Ovary (tissue), 9 donors: ENCODE results near the gene SHISA7. TPM values are rescaled to one million over a fixed set of nuclear protein-coding genes. Genes with fewer than 3 reads are reported as not detected.

Source experiments
- DNase-seq, 5 donors: peaks; one replicate each; pipeline ENCODE4 v3.0.0-alpha.2; 2019 to 2020
- H3K27ac ChIP-seq, 2 donors: fragments of 200-600 bp; one replicate each; pipeline versions ENCODE4 v1.5.1 to v1.8.0; 2019 to 2022
- H3K27me3 ChIP-seq: fragments of 200-600 bp; one replicate; pipeline ENCODE4 v1.8.0; 2022
- H3K36me3 ChIP-seq: fragments of 200-600 bp; sonication (generic); one replicate; pipeline ENCODE4 v1.5.1; 2019
- H3K4me1 ChIP-seq: one replicate; pipeline ENCODE4 v1.8.1; 2013; ENCODE audit warnings: mild to moderate bottlenecking, moderate library complexity; ENCODE audit not compliant: insufficient read depth
- H3K4me3 ChIP-seq: fragments of 200-600 bp; sonication (generic); one replicate; pipeline ENCODE4 v1.5.1; 2017
- H3K9me3 ChIP-seq, 2 donors: fragments of 200-600 bp in 1 of 2; sonication (generic) in 1 of 2; one replicate each; pipeline versions ENCODE4 v1.5.1 to v1.8.1; 2013 to 2019; ENCODE audit warnings: mild to moderate bottlenecking in 1 of 2, moderate library complexity in 1 of 2
- CTCF ChIP-seq, 3 donors: fragments of 450-650 bp in 2 of 3; fragments of 200-600 bp in 1 of 3; IDR thresholded peaks; one replicate each; pipeline versions ENCODE4 v1.5.1 to v1.8.0; 2016 to 2022; ENCODE audit warnings: antibody characterized with exemption in 3 of 3, mild to moderate bottlenecking in 1 of 3
- EP300 ChIP-seq: sonication (generic); formaldehyde crosslinking; IDR thresholded peaks from one replicate; pipeline ENCODE4 v1.6.1; 2017; ENCODE audit warnings: antibody characterized with exemption
- POLR2A ChIP-seq: fragments of 450-650 bp; IDR thresholded peaks from one replicate; pipeline ENCODE4 v1.6.1; 2017; ENCODE audit warnings: antibody characterized with exemption, mild to moderate bottlenecking, moderate library complexity
- WGBS, 3 donors: extraction: QIAGEN DNeasy Blood & Tissue Kit in 1 of 3; methylation state at CpG; one replicate each; pipeline versions ENCODE4 v1.1.5 to v1.1.7; 2013 to 2017; 5-methylcytosine and 5-hydroxymethylcytosine counted together
- intact Hi-C, 4 donors: fragments of 100-400 bp; cut with DNase I; formaldehyde crosslinking; loops; one replicate each; pipeline versions ENCODE4 v1.11.0 to v1.15.1; 2022 to 2023
- polyA plus RNA-seq, 2 donors: library from polyadenylated mRNA; stranded (reverse); fragments of 200-250 nt in 1 of 2; fragments of 350-450 nt in 1 of 2; fragmentation: Illumina TruSeq in 1 of 2; extraction: RNeasy Lipid Tissue Mini Kit (QIAGEN cat#74804) in 1 of 2; gene quantifications; one replicate each; pipeline ENCODE4 v1.2.3, GENCODE V29; 2013 to 2014
- total RNA-seq, 7 donors: library from RNA; depleted of rRNA in 2 of 7; stranded (reverse); fragments of >200 nt in 2 of 7; fragmentation: NEBNext Ultra II Directional in 3 of 7; extraction: Animal tissue kit (Norgen Biotek cat#: 25700) in 3 of 7; gene quantifications; one replicate each; pipeline versions ENCODE4 v1.1.0 to v1.2.4, GENCODE V29; 2016 to 2023
- donor health status: DM: no; HTN: no; CAD: no; lungs with moderate emphysema.
- donor health status: DM: no; HTN: no; CAD: no.
- donor health status: Bipolar disorder and iron deficiency.
- donor health status: DM: yes; HTN: yes; CAD: no.
- donor health status: DM: no; HTN: no; CAD: no.
- donor health status: DM: yes; HTN: yes; CAD: no.

The SHISA7 gene
- total and polyA plus RNA-seq, 9 donors, result not detected

- no peak for TF ChIP-seq POLR2A
- TF ChIP-seq CTCF (IDR thresholded peaks at IDR 0.05), result no peak
- no peak for TF ChIP-seq EP300
- H3K27ac ChIP-seq, result no peak overlapping the region
- H3K4me1 ChIP-seq, result peaks cover 3% of the 10 kb centered on the region
- 83 to 90% (median 88%) methylated on average over 11 of the region's 11 CpGs for WGBS, 3 donors
- H3K36me3 ChIP-seq, result no peaks in the 10 kb centered on the region
- no peak overlapping the region for H3K4me3 ChIP-seq
- no peaks in the 10 kb centered on the region for H3K27me3 ChIP-seq
- intact Hi-C loops, result loop anchor here in 2 of 4 donors (5.0 kb wide), 2 partner anchors 37 to 42 kb away; no protein-coding TSS in a partner anchor
- no peaks in the 10 kb centered on the region for H3K9me3 ChIP-seq
- DNase-seq, result peak in 1 of 5 donors; percentile 21
Observed at GRCh38 chr19:55465460-55466240, 22.6 kb upstream of the SHISA7 start.

- Histone ChIP-seq H3K4me1 (peaks cover 3% of the 10 kb centered on the region), H3K27ac (no peak within 1 kb of the TSS), H3K4me3 (no peak within 1 kb of the TSS), H3K27me3 (no peaks in the 10 kb centered on the region), H3K36me3 (no peaks in the 10 kb centered on the region), H3K9me3 (no peaks in the 10 kb centered on the region)
- TF ChIP-seq CTCF (IDR thresholded peaks at IDR 0.05), result no peak
- TF ChIP-seq POLR2A, result no peak
- no peak for TF ChIP-seq EP300
- intact Hi-C loops, result loop anchor here in 3 of 4 donors (5.0 kb wide), 3 partner anchors 38 to 77 kb away; partner anchors contain the start of gene RPL28 (in 1 of the 3)
- 61 to 73% (median 72%) methylated on average over 14 of the region's 14 CpGs for WGBS, 3 donors
- peak in 1 of 5 donors; percentile 42 for DNase-seq
Observed at GRCh38 chr19:55464662-55465054, 21.6 kb upstream of the SHISA7 start, which contains the start of gene C19orf85. Gene C19orf85, minus strand, starts transcription at chr19:55464751. Its CDS starts 197 bp downstream, at chr19:55464554.

GRCh38 chr19:55464039-55464661, 21.1 kb upstream of the SHISA7 start:
- TF ChIP-seq POLR2A (no peak), EP300 (no peak), CTCF (IDR thresholded peaks at IDR 0.05) (no peak)
- Histone ChIP-seq H3K4me1 (peaks cover 3% of the 10 kb centered on the region), H3K4me3 (no peak overlapping the region), H3K27ac (no peak overlapping the region), H3K9me3 (no peaks in the 10 kb centered on the region), H3K27me3 (no peaks in the 10 kb centered on the region), H3K36me3 (no peaks in the 10 kb centered on the region)
- DNase-seq, result peak in 1 of 5 donors; percentile 36
- 45 to 67% (median 45%) methylated on average over 12 to 23 of the region's 23 CpGs for WGBS, 3 donors
- intact Hi-C loops, result loop anchor here in 1 of 4 donors (5.0 kb wide), 2 partner anchors 38 to 77 kb away; partner anchors contain the start of gene RPL28

GRCh38 chr19:55463583-55464031, 20.5 kb upstream of the SHISA7 start:
- peak in 1 of 5 donors; percentile 40 for DNase-seq
- WGBS, 3 donors, result 60 to 76% (median 69%) methylated on average over 15 of the region's 15 CpGs
- intact Hi-C loops, result loop anchor here in 1 of 4 donors (5.0 kb wide), 2 partner anchors 39 to 76 kb away; partner anchors contain the start of gene RPL28
- Histone ChIP-seq H3K27me3 (no peaks in the 10 kb centered on the region), H3K4me3 (no peak overlapping the region), H3K27ac (no peak overlapping the region), H3K36me3 (no peaks in the 10 kb centered on the region), H3K9me3 (no peaks in the 10 kb centered on the region), H3K4me1 (peaks cover 3% of the 10 kb centered on the region)
- TF ChIP-seq EP300 (no peak), CTCF (IDR thresholded peaks at IDR 0.05) (no peak), POLR2A (no peak)
